BLaER1 treated with 17β-estradiol and CSF1 and Interleukin-3, amounts not matched to agents 10 nM and 100 nM (cell line): ENCODE results near the gene MBTPS2.
"Not testable (repeated sequence)": the region's sequence is repeated elsewhere in the genome, so short reads cannot be mapped to it uniquely, and the experiment has no call there.

ENCODE experiments used
- H3K27ac ChIP-seq, 11 experiments: shearing (Covaris generic); formaldehyde crosslinking; 2 replicates each; pipeline ENCODE4 v1.8.1; 2022
- H3K27me3 ChIP-seq, 11 experiments: shearing (Covaris generic); formaldehyde crosslinking; 2 replicates each; pipeline ENCODE4 v1.8.1; 2022
- H3K36me3 ChIP-seq, 11 experiments: shearing (Covaris generic); formaldehyde crosslinking; 2 replicates each; pipeline ENCODE4 v1.8.1; 2022
- H3K4me1 ChIP-seq, 10 experiments: shearing (Covaris generic); formaldehyde crosslinking; 2 replicates each; pipeline ENCODE4 v1.8.1; 2022
- H3K4me2 ChIP-seq, 11 experiments: shearing (Covaris generic); formaldehyde crosslinking; 2 replicates each; pipeline ENCODE4 v1.8.1; 2022
- H3K4me3 ChIP-seq, 10 experiments: shearing (Covaris generic); formaldehyde crosslinking; 2 replicates each; pipeline ENCODE4 v1.8.1; 2022
- H3K9ac ChIP-seq, 11 experiments: shearing (Covaris generic); formaldehyde crosslinking; 2 replicates each; pipeline ENCODE4 v1.8.1; 2022
- H3K9me3 ChIP-seq, 11 experiments: shearing (Covaris generic); formaldehyde crosslinking; replicated peaks in 1 of 11; 2 replicates each; pipeline ENCODE4 v1.8.1; 2022
- H4K20me1 ChIP-seq, 11 experiments: shearing (Covaris generic); formaldehyde crosslinking; 2 replicates each; pipeline ENCODE4 v1.8.1; 2022
- Cebpa-rat ChIP-seq, 11 experiments: shearing (Covaris generic); IDR thresholded peaks; 2 replicates each; pipeline ENCODE4 v1.8.1; 2022

The MBTPS2 gene

DNA sequence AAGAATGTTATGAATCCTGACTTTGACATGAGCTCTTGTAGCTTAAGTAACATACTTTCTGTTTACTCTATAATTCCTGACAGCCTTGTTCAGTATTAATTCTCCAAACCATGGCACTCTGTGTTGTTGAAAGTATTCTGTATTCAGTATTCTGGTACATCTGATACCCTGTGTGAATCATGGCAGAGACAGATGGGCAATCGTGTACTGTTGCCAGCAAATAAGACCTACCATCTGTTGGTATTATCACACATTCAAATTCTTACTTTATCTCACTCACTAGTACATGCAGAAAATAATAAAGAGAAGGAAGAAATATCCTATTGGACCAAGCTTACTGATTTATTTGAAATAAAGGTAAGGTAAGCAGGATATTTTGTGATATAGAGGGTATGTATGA, 7.9 kb downstream of the MBTPS2 start:
- H3K9ac ChIP-seq = no peak overlapping the region
- H3K4me2 ChIP-seq = no peak overlapping the region
- no peak overlapping the region for H3K4me3 ChIP-seq
- H3K27ac ChIP-seq = no peak overlapping the region
- peaks cover 13 to 84% (median 47%) of the 10 kb centered on the region in 11 experiments; a peak in 20 of 22 replicates for H3K36me3 ChIP-seq
- H3K27me3 ChIP-seq = no peaks in the 10 kb centered on the region
- no peaks in the 10 kb centered on the region for H3K4me1 ChIP-seq
- no peak for TF ChIP-seq Cebpa-rat (IDR thresholded peaks at IDR 0.05)
- no peaks in the 10 kb centered on the region for H3K9me3 ChIP-seq
- no peaks in the 10 kb centered on the region for H4K20me1 ChIP-seq

DNA sequence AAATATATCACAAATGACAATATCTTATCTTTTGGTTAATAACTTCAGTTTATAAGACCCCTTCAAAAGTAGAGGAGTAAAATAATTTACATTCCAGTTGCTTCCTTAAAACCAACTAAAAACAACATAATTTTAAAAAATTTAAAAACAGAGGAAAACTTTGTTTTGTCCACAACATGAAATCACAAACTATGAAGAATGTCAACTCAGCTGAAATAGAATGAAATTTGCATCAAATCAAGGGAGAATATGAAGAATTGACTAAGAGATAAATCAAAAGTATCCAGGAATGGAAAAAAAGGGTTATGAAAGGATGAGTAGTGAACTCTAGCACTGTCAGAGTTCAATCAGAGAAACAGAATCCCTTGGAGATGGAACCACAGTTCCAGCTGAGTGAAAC, 14.2 kb downstream of the MBTPS2 start:
- no peaks in the 10 kb centered on the region for H4K20me1 ChIP-seq
- TF ChIP-seq Cebpa-rat (IDR thresholded peaks at IDR 0.05) = no peak
- no peak overlapping the region for H3K4me2 ChIP-seq
- no peak overlapping the region for H3K27ac ChIP-seq
- no peak overlapping the region for H3K4me3 ChIP-seq
- no peak overlapping the region for H3K9ac ChIP-seq
- peaks cover 31 to 75% (median 57%) of the 10 kb centered on the region in 11 experiments for H3K36me3 ChIP-seq
- no peaks in the 10 kb centered on the region for H3K27me3 ChIP-seq
- 0 out of 20 replicates have a peak, but pooled peaks cover 0 to 7% (median 0%) of the 10 kb centered on the region in 10 experiments for H3K4me1 ChIP-seq
- H3K9me3 ChIP-seq = peaks cover 19 to 26% (median 23%) of the 10 kb centered on the region in 11 experiments

DNA sequence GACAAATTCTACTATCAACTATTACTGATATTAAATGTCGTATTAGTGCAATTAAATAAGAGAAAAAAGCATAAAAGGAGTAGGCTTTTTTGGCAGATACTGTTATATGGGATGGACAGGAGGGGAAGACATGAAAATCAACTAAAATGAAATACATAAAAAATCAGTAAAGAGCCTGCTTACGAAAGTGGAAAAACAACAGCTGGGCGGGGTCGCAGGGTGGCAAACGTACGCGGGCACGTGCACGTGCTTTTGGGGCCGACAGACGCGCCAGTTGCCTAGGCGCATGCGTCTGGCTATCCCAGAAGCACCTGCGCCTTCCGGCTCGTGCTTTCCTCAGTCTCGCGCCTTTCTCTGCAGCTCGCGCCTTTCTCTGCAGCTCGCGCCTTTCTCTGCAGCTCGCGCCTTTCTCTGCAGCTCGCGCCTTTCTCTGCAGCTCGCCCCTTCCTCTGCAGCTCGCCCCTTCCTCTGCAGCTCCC, 16.6 kb downstream of the MBTPS2 start, which contains the start of gene YY2:
TSS of gene YY2 (plus strand) at position 51 of the 479 bp plus-strand sequence. CDS start 498 bp downstream, outside the sequence.
- no peak within 1 kb of the TSS for H3K27ac ChIP-seq
- H3K4me1 ChIP-seq = 0 out of 20 replicates have a peak, but pooled peaks cover 0 to 7% (median 0%) of the 10 kb centered on the region in 10 experiments
- no peak within 1 kb of the TSS for H3K9ac ChIP-seq
- H3K4me2 ChIP-seq = no peak within 1 kb of the TSS
- peaks cover 31 to 60% (median 47%) of the 10 kb centered on the region in 11 experiments for H3K36me3 ChIP-seq
- H3K9me3 ChIP-seq = peaks cover 19 to 26% (median 23%) of the 10 kb centered on the region in 11 experiments
- no peaks in the 10 kb centered on the region for H3K27me3 ChIP-seq
- no peaks in the 10 kb centered on the region for H4K20me1 ChIP-seq
- 0 out of 20 replicates have a peak within 1 kb of the TSS, but pooled peaks of 1 of the 10 experiments have one; percentile 4 for H3K4me3 ChIP-seq
- TF ChIP-seq Cebpa-rat (IDR thresholded peaks at IDR 0.05) = no peak

DNA sequence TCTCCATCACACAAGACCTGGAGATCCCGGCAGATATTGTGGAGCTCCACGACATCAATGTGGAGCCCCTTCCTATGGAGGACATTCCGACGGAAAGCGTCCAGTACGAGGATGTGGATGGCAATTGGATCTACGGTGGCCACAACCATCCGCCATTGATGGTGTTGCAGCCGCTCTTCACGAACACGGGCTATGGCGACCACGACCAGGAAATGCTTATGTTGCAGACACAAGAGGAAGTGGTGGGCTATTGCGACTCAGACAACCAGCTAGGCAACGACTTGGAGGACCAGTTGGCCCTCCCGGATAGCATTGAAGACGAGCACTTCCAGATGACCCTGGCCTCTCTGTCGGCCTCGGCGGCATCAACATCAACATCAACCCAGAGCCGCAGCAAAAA, 17.1 kb downstream of the MBTPS2 start:
- 0 out of 20 replicates have a peak overlapping the region, but pooled peaks of 1 of the 10 experiments have one; percentile 4 for H3K4me3 ChIP-seq
- TF ChIP-seq Cebpa-rat (IDR thresholded peaks at IDR 0.05) = no peak
- H3K36me3 ChIP-seq = peaks cover 31 to 55% (median 45%) of the 10 kb centered on the region in 11 experiments
- H3K9ac ChIP-seq = no peak overlapping the region
- H3K27me3 ChIP-seq = no peaks in the 10 kb centered on the region
- H4K20me1 ChIP-seq = no peaks in the 10 kb centered on the region
- H3K4me2 ChIP-seq = no peak overlapping the region
- no peak overlapping the region for H3K27ac ChIP-seq
- H3K4me1 ChIP-seq = 0 out of 20 replicates have a peak, but pooled peaks cover 0 to 7% (median 0%) of the 10 kb centered on the region in 10 experiments
- H3K9me3 ChIP-seq = peaks cover 19 to 26% (median 23%) of the 10 kb centered on the region in 11 experiments

DNA sequence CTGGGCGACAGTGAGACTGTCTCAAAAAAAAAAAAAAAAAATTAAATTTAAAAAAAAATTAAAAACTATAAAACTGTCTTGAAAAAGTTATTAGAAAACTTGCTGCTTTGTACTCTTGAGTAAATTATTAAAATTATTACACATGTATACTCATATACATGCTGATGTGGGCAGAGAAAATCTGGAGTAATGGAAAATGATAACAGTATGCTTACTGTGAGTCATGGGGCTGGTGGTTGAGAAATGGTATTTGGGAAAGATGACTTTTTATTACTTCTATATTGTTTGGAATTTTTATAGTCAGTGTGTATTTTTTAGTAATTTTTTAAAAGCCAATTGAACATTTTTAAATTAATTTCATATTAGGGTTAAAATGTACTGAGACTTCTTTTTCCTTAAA, 23.8 kb downstream of the MBTPS2 start:
- Histone ChIP-seq H3K9me3 (no peaks in the 10 kb centered on the region), H4K20me1 (no peaks in the 10 kb centered on the region), H3K27ac (no peak overlapping the region), H3K4me2 (no peak overlapping the region), H3K4me1 (no peaks in the 10 kb centered on the region), H3K9ac (no peak overlapping the region), H3K4me3 (no peak overlapping the region), H3K27me3 (no peaks in the 10 kb centered on the region), H3K36me3 (no peaks in the 10 kb centered on the region; a peak in 2 of 22 replicates)
- no peak for TF ChIP-seq Cebpa-rat (IDR thresholded peaks at IDR 0.05)

DNA sequence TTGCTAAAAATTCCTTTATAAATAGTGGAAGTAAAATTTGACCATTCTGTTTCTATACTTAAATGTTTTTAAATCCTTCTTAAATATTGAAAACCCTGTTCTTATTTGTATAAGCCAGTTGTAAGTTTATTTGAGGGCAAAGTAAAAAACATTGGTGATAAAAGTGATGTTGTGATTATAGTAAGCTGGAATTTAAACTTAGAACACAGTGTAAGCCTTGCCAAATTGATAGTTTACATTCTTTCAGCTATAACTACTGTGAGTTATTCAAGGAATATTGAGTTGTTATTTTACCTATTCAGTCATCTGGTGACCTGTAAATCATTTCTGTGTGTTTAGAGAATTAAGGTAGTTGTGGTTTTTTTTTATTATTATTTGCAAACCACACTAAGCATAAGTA, 26.0 kb downstream of the MBTPS2 start:
- Histone ChIP-seq H3K4me2 (no peak overlapping the region), H3K4me3 (no peak overlapping the region), H3K9ac (no peak overlapping the region), H3K9me3 (no peaks in the 10 kb centered on the region), H3K4me1 (no peaks in the 10 kb centered on the region), H4K20me1 (no peaks in the 10 kb centered on the region), H3K27ac (no peak overlapping the region), H3K27me3 (no peaks in the 10 kb centered on the region), H3K36me3 (peaks cover 0 to 14% (median 0%) of the 10 kb centered on the region in 11 experiments; a peak in 4 of 22 replicates)
- no peak for TF ChIP-seq Cebpa-rat (IDR thresholded peaks at IDR 0.05)

DNA sequence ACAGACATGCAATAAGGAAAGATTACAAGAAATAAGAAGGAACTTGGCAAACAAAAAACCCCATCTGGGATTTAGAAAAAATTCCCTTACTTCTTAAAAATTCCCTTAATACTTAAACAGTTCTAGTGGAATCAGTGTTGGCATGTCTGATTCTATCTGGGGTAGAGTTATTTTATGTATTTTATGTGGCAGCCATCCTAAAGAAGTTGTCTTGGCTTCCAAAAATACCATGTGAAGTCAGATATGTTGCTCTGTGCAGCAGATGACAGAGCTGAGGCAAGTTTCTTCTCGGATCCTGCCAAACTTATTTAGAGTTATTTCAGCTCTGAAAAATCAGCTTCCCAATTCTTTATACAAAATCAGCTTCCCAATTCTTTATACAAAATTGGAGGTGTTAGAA, 31.1 kb downstream of the MBTPS2 start:
- no peak for TF ChIP-seq Cebpa-rat (IDR thresholded peaks at IDR 0.05)
- peaks cover 0 to 14% (median 0%) of the 10 kb centered on the region in 11 experiments; a peak in 3 of 22 replicates for H3K36me3 ChIP-seq
- H3K9ac ChIP-seq = no peak overlapping the region
- no peak overlapping the region for H3K4me2 ChIP-seq
- H3K4me3 ChIP-seq = no peak overlapping the region
- H3K27ac ChIP-seq = no peak overlapping the region
- H3K4me1 ChIP-seq = no peaks in the 10 kb centered on the region
- H3K9me3 ChIP-seq = no peaks in the 10 kb centered on the region
- no peaks in the 10 kb centered on the region for H3K27me3 ChIP-seq
- no peaks in the 10 kb centered on the region for H4K20me1 ChIP-seq

DNA sequence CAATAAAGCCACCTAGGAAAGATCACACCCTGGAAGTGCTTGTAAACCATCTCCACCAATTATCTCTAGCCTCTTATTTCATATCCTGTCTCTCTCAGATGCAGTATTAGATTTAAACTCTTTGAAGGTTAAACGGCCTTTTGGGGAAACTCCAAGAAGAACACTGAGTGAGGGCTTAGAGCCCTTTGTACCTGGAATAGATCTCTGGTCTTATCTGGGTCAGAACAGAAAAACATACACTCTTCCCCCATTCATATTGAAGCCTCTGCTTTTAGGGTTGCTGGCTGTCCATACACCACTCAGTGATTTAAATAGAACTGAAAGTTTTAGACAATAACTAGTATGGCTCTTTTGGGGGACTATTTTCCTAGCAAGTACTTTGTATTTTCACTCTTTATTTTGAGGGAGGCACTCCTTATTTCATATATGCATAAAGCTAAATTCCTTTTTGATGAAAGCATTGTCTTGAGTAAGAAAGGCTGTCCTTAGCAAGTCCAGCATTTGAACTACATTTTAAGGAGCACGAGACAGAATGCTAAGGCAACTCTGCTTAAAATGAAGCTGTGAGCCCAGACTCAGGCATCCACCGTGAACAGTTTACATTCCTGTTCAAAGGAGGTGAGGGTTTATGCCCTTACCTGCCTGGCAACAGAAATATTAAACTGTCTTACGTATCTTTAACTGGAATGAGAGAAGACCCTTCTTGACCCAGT, 33.8 kb downstream of the MBTPS2 start:
- Histone ChIP-seq H3K27me3 (no peaks in the 10 kb centered on the region), H3K4me2 (no peak overlapping the region), H3K9ac (no peak overlapping the region), H3K4me3 (no peak overlapping the region), H4K20me1 (no peaks in the 10 kb centered on the region), H3K27ac (no peak overlapping the region), H3K4me1 (no peaks in the 10 kb centered on the region), H3K9me3 (no peaks in the 10 kb centered on the region), H3K36me3 (peaks cover 0 to 14% (median 0%) of the 10 kb centered on the region in 11 experiments; a peak in 4 of 22 replicates)
- TF ChIP-seq Cebpa-rat (IDR thresholded peaks at IDR 0.05) = no peak

DNA sequence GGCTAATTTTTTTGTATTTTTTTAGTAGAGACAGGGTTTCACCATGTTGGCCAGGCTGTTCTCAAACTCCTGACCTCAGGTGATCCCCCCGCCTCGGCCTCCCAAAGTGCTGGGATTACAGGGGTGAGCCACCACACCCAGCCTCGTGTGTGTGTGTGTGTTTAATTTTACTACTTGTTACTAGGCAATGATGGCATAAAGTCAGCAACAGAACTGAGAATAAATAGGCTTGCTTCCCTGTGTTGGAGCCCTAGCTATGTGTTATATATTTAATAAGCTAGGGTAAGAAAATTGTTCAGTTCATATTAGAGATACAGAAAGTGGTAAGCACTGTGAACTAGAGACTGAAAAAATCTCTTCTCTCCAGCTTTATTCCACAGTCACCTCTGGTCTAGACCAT, 34.8 kb downstream of the MBTPS2 start:
- not testable (repeated sequence) for H3K27me3 ChIP-seq, H3K27ac ChIP-seq, H3K9ac ChIP-seq, H3K4me2 ChIP-seq, H3K4me1 ChIP-seq, H3K9me3 ChIP-seq, H3K4me3 ChIP-seq, H4K20me1 ChIP-seq
- H3K36me3 ChIP-seq = peaks cover 0 to 15% (median under 1%) of the 10 kb centered on the region in 11 experiments; a peak in 6 of 22 replicates
